K562 (cell line): Measurements from ENCODE around the gene EMC6. TPM values are rescaled to one million over a fixed set of nuclear protein-coding genes. Genes with fewer than 3 reads are reported as not detected.
A peak's percentile ranks its signal among the peaks of the same experiment; 100 is the strongest.

Source experiments
- ATAC-seq: fragments of 200-7000 bp; cut with Tn5 transposase; 3 replicates; pipeline ENCODE4 v1.9.1; 2020; ENCODE audit warnings: moderate library complexity
- BruUV-seq: library from RNA; stranded (reverse); fragments of 400-500 nt; replicated peaks from 2 replicates; lab custom pipeline; 2021; lab: Mats Ljungman, UMichigan
- CTCF ChIA-PET: fragments of 300-600 bp; formaldehyde crosslinking; extraction: SDS; loops from one replicate; lab custom pipeline; 2021; ENCODE audit warnings: low intra/inter-chr PET ratio; lab: Yijun Ruan, JAX
- POLR2A ChIA-PET: fragments of 300-600, 350-650 bp; sonication (Branson Sonifier 250); formaldehyde crosslinking; extraction: SDS; loops from one replicate; lab custom pipeline; 2021; ENCODE audit warnings: antibody characterized with exemption, inconsistent platforms; lab: Yijun Ruan, JAX
- DNase-seq, 4 experiments: peaks; one replicate each; pipeline versions ENCODE4 v3.0.0 to v3.0.0-alpha.2; 2011 to 2018; ENCODE audit warnings: low spot score in 3 of 4, mixed read lengths in 3 of 4; ENCODE audit errors: extremely low read depth in 1 of 4
- FAIRE-seq: peaks from 2 replicates; lab custom pipeline; 2011; peaks lifted over from hg19 to GRCh38; lab: Jason Lieb, UNC
- H2AFZ ChIP-seq: 2 replicates; pipeline ENCODE4 v1.6.0; 2011; ENCODE audit warnings: low read depth, low read length, control low read depth, inconsistent platforms
- H3K27ac ChIP-seq: fragments of 200-600 bp; 3 replicates; pipeline ENCODE4 v1.8.0; 2011; ENCODE audit warnings: low read depth, mild to moderate bottlenecking, control low read depth, inconsistent platforms, low read length, moderate library complexity, mixed read lengths; ENCODE audit errors: extremely low read depth
- H3K27me3 ChIP-seq, 2 experiments: fragments of 300-600 bp in 1 of 2; 2 replicates in 1 of 2; 3 replicates in 1 of 2; pipeline versions ENCODE4 v1.6.0 to v1.8.0; 2011; ENCODE audit warnings: inconsistent platforms in 2 of 2, low read length in 2 of 2, mild to moderate bottlenecking in 1 of 2, mixed read lengths in 1 of 2, moderate library complexity in 1 of 2; ENCODE audit not compliant: control insufficient read depth in 2 of 2, insufficient read depth in 2 of 2
- H3K36me3 ChIP-seq: fragments of 300-600 bp; 3 replicates; pipeline ENCODE4 v1.8.0; 2011; ENCODE audit warnings: mild to moderate bottlenecking, low read length, inconsistent platforms; ENCODE audit not compliant: control insufficient read depth, insufficient read depth
- H3K4me1 ChIP-seq, 2 experiments: fragments of 200-600 bp in 1 of 2; replicated peaks in 1 of 2; 2 replicates in 1 of 2; 3 replicates in 1 of 2; pipeline versions ENCODE4 v1.5.1 to v1.8.0; 2011; ENCODE audit warnings: inconsistent platforms in 2 of 2, low read length in 2 of 2, mild to moderate bottlenecking in 1 of 2, mixed read lengths in 1 of 2, moderate library complexity in 1 of 2; ENCODE audit not compliant: control insufficient read depth in 2 of 2, insufficient read depth in 2 of 2
- H3K4me2 ChIP-seq: 2 replicates; pipeline ENCODE4 v1.6.1; 2011; ENCODE audit warnings: low read length, control low read depth, inconsistent platforms, mixed read lengths; ENCODE audit not compliant: insufficient read depth
- H3K4me3 ChIP-seq: fragments of 200-600 bp; sonication (generic), shearing (Covaris generic); 2 replicates; pipeline ENCODE4 v1.5.1; 2016; ENCODE audit warnings: control low read depth, inconsistent platforms
- H3K79me2 ChIP-seq: fragments of 200-600 bp; 3 replicates; pipeline ENCODE4 v1.8.0; 2011; ENCODE audit warnings: low read length, inconsistent platforms; ENCODE audit not compliant: control insufficient read depth, insufficient read depth
- H3K9ac ChIP-seq, 2 experiments: 2 replicates each; pipeline versions ENCODE4 v1.6.0 to v1.6.1; 2011; ENCODE audit warnings: low read depth in 2 of 2, low read length in 2 of 2, control low read depth in 1 of 2, inconsistent platforms in 1 of 2, mild to moderate bottlenecking in 1 of 2, mixed read lengths in 1 of 2; ENCODE audit not compliant: insufficient read depth in 1 of 2
- H3K9me1 ChIP-seq: one replicate; pipeline ENCODE4 v1.6.0; 2011; ENCODE audit warnings: inconsistent platforms, mild to moderate bottlenecking, low read length, moderate library complexity; ENCODE audit not compliant: control insufficient read depth, insufficient read depth
- H3K9me3 ChIP-seq: replicated peaks from 2 replicates; pipeline ENCODE4 v1.5.1; 2011; ENCODE audit warnings: low read depth, low read length, inconsistent platforms; ENCODE audit not compliant: control insufficient read depth, insufficient read depth
- H4K20me1 ChIP-seq: replicated peaks from 2 replicates; pipeline ENCODE4 v1.6.1; 2011; ENCODE audit warnings: low read length, inconsistent platforms, mixed read lengths; ENCODE audit not compliant: control insufficient read depth, insufficient read depth
- BRD4 ChIP-seq: fragments of 200-600 bp; sonication (generic); IDR thresholded peaks from 2 replicates; pipeline ENCODE4 v1.6.1; 2017; ENCODE audit warnings: inconsistent platforms
- ESRRA ChIP-seq: fragments of 450-650 bp; IDR thresholded peaks from 2 replicates; pipeline ENCODE4 v1.6.1; 2014; ENCODE audit warnings: low read depth, mild to moderate bottlenecking, moderate library complexity, borderline replicate concordance
- MAZ ChIP-seq, 2 experiments: fragments of 450-650 bp in 1 of 2; sonication (generic) in 1 of 2; formaldehyde crosslinking; IDR thresholded peaks in 1 of 2; conservative IDR thresholded peaks in 1 of 2; 2 replicates each; pipeline versions ENCODE4 v1.4.0 to v1.5.0; 2020; ENCODE audit warnings: mild to moderate bottlenecking in 1 of 2, missing genetic modification reagents in 1 of 2
- TAF15 ChIP-seq: fragments of 200-400 bp; formaldehyde crosslinking; IDR thresholded peaks from 2 replicates; pipeline ENCODE4 v1.6.1; 2017; ENCODE audit warnings: mild to moderate bottlenecking, low read depth, low read length, moderate library complexity
- ZBTB2 ChIP-seq: fragments of 450-650 bp; IDR thresholded peaks from 2 replicates; pipeline ENCODE4 v1.6.1; 2016; ENCODE audit warnings: antibody characterized with exemption
- ZNF263 ChIP-seq: sonication (generic); formaldehyde crosslinking; IDR thresholded peaks from 2 replicates; pipeline ENCODE4 v1.8.0; 2022; ENCODE audit warnings: mild to moderate bottlenecking, missing genetic modification reagents, borderline replicate concordance
- ZNF316 ChIP-seq: fragments of 450-650 bp; IDR thresholded peaks from 2 replicates; pipeline ENCODE4 v1.6.1; 2016
- ZNF586 ChIP-seq: fragments of 450-650 bp; formaldehyde crosslinking; conservative IDR thresholded peaks from 2 replicates; pipeline ENCODE4 v1.4.0; 2020; ENCODE audit warnings: mild to moderate bottlenecking, moderate library complexity
- ZNF79 ChIP-seq: fragments of 250-450 bp; sonication (Bioruptor Pico); IDR thresholded peaks from 2 replicates; pipeline ENCODE4 v1.4.0; 2020; ENCODE audit warnings: low read depth, mild to moderate bottlenecking, moderate library complexity
- WGBS: fragments of 100-300 bp; shearing (Covaris generic); methylation state at CpG from one replicate; pipeline ENCODE4 v1.1.6; 2016; ENCODE audit warnings: low coverage, mixed read lengths; ENCODE audit not compliant: insufficient coverage; ENCODE audit errors: missing lambda C conversion rate; 5-methylcytosine and 5-hydroxymethylcytosine counted together
- in situ Hi-C: fragments of 300-500 bp; cut with MboI; formaldehyde crosslinking; loops from 4 replicates; pipeline ENCODE4 v1.15.0; 2018; ENCODE audit warnings: inconsistent platforms, mixed read lengths
- intact Hi-C: fragments of 100-400 bp; cut with micrococcal nuclease; formaldehyde crosslinking; loops from 2 replicates; pipeline ENCODE4 v1.14.2; 2022
- polyA plus RNA-seq, 8 experiments: library from polyadenylated mRNA; depleted of rRNA in 4 of 8; stranded (reverse) in 5 of 8; unstranded in 3 of 8; fragments of >200 nt; fragmentation: Nextera tagmentation in 2 of 8; fragmentation: Illumina TruSeq in 1 of 8; extraction: Ambion mirVana in 2 of 8; extraction: Trizol in 1 of 8; gene quantifications; 2 replicates each; pipeline versions ENCODE4 v1.2.1 to v1.2.3, GENCODE V29; 2011 to 2014; ENCODE audit warnings: inconsistent platforms in 1 of 8, missing spikeins in 1 of 8
- total RNA-seq, 7 experiments: library from RNA; depleted of rRNA in 6 of 7; stranded (reverse); fragments of >200 nt in 6 of 7; fragmentation: Illumina TruSeq in 2 of 7; extraction: Trizol in 2 of 7; gene quantifications; 2 replicates each; pipeline versions ENCODE4 v1.2.1 to v1.2.3, GENCODE V29; 2011 to 2021; ENCODE audit warnings: low replicate concordance in 1 of 7
- TF ChIP-seq, protein P1 (sequence below): fragments of 450-650 bp; IDR thresholded peaks from 2 replicates; pipeline ENCODE4 v1.6.1; 2018; ENCODE audit not compliant: partially characterized antibody

Gene EMC6
- total and polyA plus RNA-seq, 9 of the 15 experiments (the other 6 are each of a cell fraction or from before 2014, with no cell fraction given), result 2.9 to 136 (median 24.9) TPM

- H3K4me1 ChIP-seq, result peaks cover 0 to 30% of the 10 kb centered on the region in 2 experiments; a peak in 2 of 5 replicates
- 70% methylated on average over 8 of the region's 16 CpGs for WGBS
- no peaks in the 10 kb centered on the region for H3K79me2 ChIP-seq
- no peaks in the 10 kb centered on the region for H3K9me1 ChIP-seq
- POLR2A ChIA-PET, result no interaction called here
- DNase-seq (no peak), FAIRE-seq (no peak), ATAC-seq (no peak)
- peak overlapping the region in 1 of 2 experiments; percentile 45; a peak in 1 of 4 replicates for H3K9ac ChIP-seq
- in situ Hi-C loops (no loop called here), intact Hi-C loops (no loop called here)
- H3K9me3 ChIP-seq, result no peaks in the 10 kb centered on the region
- CTCF ChIA-PET, result no interaction called here
- no peaks in the 10 kb centered on the region for H3K27me3 ChIP-seq
- no peak overlapping the region for H3K4me2 ChIP-seq
- TF ChIP-seq TAF15 (no peak), ZNF263 (CRISPR knock-in tag) (0 out of 2 replicates have a peak, but pooled peaks have one; percentile 17)
- H3K27ac ChIP-seq, result no peak overlapping the region
- H2AFZ ChIP-seq, result no peak overlapping the region
- H3K4me3 ChIP-seq, result no peak overlapping the region
- BruUV-seq, result no TSS peak
- no peaks in the 10 kb centered on the region for H4K20me1 ChIP-seq
- H3K36me3 ChIP-seq, result no peaks in the 10 kb centered on the region
Measured at GRCh38 chr17:3656755-3657587, 11.6 kb upstream of the EMC6 start.

GRCh38 chr17:3657588-3657869 is 11.1 kb upstream of the EMC6 start:
- Histone ChIP-seq H3K4me1 (peaks cover 0 to 31% of the 10 kb centered on the region in 2 experiments; a peak in 2 of 5 replicates), H2AFZ (no peak overlapping the region), H3K9me1 (no peaks in the 10 kb centered on the region), H3K27ac (no peak overlapping the region), H3K4me2 (no peak overlapping the region), H3K36me3 (no peaks in the 10 kb centered on the region), H3K9me3 (no peaks in the 10 kb centered on the region), H4K20me1 (no peaks in the 10 kb centered on the region), H3K27me3 (no peaks in the 10 kb centered on the region), H3K79me2 (no peaks in the 10 kb centered on the region), H3K4me3 (no peak overlapping the region), H3K9ac (peak overlapping the region in 1 of 2 experiments; percentile 45; a peak in 1 of 4 replicates)
- in situ Hi-C loops, result no loop called here
- 61% methylated on average over 7 of the region's 7 CpGs for WGBS
- DNase-seq (no peak), ATAC-seq (no peak), FAIRE-seq (no peak)
- BruUV-seq, result no TSS peak
- POLR2A ChIA-PET, result no interaction called here
- CTCF ChIA-PET, result no interaction called here
- intact Hi-C loops, result no loop called here
- TF ChIP-seq ESRRA (no peak), ZNF316 (no peak), ZNF79 (no peak), ZBTB2 (no peak), ZNF586 (CRISPR knock-in tag) (no peak), BRD4 (no peak), MAZ (CRISPR knock-in tag; conservative IDR thresholded peaks at IDR 0.05 in 1 of 2, IDR thresholded peaks at IDR 0.05 in 1 of 2) (no peak)
- TF ChIP-seq, protein P1, sequence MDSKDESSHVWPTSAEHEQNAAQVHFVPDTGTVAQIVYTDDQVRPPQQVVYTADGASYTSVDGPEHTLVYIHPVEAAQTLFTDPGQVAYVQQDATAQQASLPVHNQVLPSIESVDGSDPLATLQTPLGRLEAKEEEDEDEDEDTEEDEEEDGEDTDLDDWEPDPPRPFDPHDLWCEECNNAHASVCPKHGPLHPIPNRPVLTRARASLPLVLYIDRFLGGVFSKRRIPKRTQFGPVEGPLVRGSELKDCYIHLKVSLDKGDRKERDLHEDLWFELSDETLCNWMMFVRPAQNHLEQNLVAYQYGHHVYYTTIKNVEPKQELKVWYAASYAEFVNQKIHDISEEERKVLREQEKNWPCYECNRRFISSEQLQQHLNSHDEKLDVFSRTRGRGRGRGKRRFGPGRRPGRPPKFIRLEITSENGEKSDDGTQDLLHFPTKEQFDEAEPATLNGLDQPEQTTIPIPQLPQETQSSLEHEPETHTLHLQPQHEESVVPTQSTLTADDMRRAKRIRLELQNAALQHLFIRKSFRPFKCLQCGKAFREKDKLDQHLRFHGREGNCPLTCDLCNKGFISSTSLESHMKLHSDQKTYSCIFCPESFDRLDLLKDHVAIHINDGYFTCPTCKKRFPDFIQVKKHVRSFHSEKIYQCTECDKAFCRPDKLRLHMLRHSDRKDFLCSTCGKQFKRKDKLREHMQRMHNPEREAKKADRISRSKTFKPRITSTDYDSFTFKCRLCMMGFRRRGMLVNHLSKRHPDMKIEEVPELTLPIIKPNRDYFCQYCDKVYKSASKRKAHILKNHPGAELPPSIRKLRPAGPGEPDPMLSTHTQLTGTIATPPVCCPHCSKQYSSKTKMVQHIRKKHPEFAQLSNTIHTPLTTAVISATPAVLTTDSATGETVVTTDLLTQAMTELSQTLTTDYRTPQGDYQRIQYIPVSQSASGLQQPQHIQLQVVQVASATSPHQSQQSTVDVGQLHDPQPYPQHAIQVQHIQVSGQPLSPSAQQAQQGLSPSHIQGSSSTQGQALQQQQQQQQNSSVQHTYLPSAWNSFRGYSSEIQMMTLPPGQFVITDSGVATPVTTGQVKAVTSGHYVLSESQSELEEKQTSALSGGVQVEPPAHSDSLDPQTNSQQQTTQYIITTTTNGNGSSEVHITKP, result no peak
